ENCODE results near the gene DUSP10. TPM values are rescaled to one million over a fixed set of nuclear protein-coding genes. Genes with fewer than 3 reads are reported as not detected.

DUSP10 gene
- total and polyA plus RNA-seq, 2 donors (not counting 1 experiment from before 2014, with no cell fraction given), result 19.4 to 71.7 TPM

- H3K4me3 ChIP-seq (replicated peaks in 1 of 4; ENCODE audit: control extremely low read depth in 1 of 4, insufficient read depth in 1 of 4, low read depth in 3 of 4, low read length in 4 of 4), result no peak overlapping the region
- no peaks in the 10 kb centered on the region for H3K27me3 ChIP-seq (ENCODE audit: control insufficient read depth, insufficient read depth, low read length)
- no peak overlapping the region for H3K4me2 ChIP-seq (ENCODE audit: extremely low read depth, insufficient read depth, low read length)
- DNase-seq (ENCODE audit: low read depth in 2 of 2), result no peak
- no peak for TF ChIP-seq EZH2 (IDR thresholded peaks at IDR 0.05; ENCODE audit: low read length, missing control alignments)
- no peak for TF ChIP-seq CTCF (conservative IDR thresholded peaks at IDR 0.05 in 1 of 2, IDR thresholded peaks at IDR 0.05 in 1 of 2; ENCODE audit: low read depth in 1 of 2, low read length in 2 of 2)
- H3K9me3 ChIP-seq (ENCODE audit: control insufficient read depth, insufficient read depth, low read depth, low read length), result no peaks in the 10 kb centered on the region
- no peak overlapping the region for H3K9ac ChIP-seq (ENCODE audit: insufficient read depth, low read length)
- no peaks in the 10 kb centered on the region for H3K4me1 ChIP-seq (ENCODE audit: control insufficient read depth, extremely low read depth, insufficient read depth, low read length)
- no peak overlapping the region for H2AFZ ChIP-seq (ENCODE audit: low read length)
- no peaks in the 10 kb centered on the region for H4K20me1 ChIP-seq (ENCODE audit: control insufficient read depth, extremely low read depth, insufficient read depth, low read length)
- H3K79me2 ChIP-seq (ENCODE audit: control insufficient read depth, insufficient read depth, low read length), result no peaks in the 10 kb centered on the region
- H3K36me3 ChIP-seq (ENCODE audit: control insufficient read depth, insufficient read depth, low read length), result no peaks in the 10 kb centered on the region
- H3K27ac ChIP-seq (ENCODE audit: insufficient read depth, low read length), result no peak overlapping the region
These were observed 37.9 kb upstream of the DUSP10 start for GRCh38 chr1:221779771-221780170.

GRCh38 chr1:221778535-221779142 is 36.8 kb upstream of the DUSP10 start:
- no peak overlapping the region for H3K27ac ChIP-seq (ENCODE audit: insufficient read depth, low read length)

GRCh38 chr1:221778125-221778524 is 36.2 kb upstream of the DUSP10 start:
- no peak for DNase-seq (ENCODE audit: low read depth in 2 of 2)
- Histone ChIP-seq H3K4me3 (replicated peaks in 1 of 4; ENCODE audit: control extremely low read depth in 1 of 4, insufficient read depth in 1 of 4, low read depth in 3 of 4, low read length in 4 of 4) (no peak overlapping the region), H4K20me1 (ENCODE audit: control insufficient read depth, extremely low read depth, insufficient read depth, low read length) (no peaks in the 10 kb centered on the region), H2AFZ (ENCODE audit: low read length) (no peak overlapping the region), H3K27ac (ENCODE audit: insufficient read depth, low read length) (no peak overlapping the region), H3K4me2 (ENCODE audit: extremely low read depth, insufficient read depth, low read length) (no peak overlapping the region), H3K79me2 (ENCODE audit: control insufficient read depth, insufficient read depth, low read length) (no peaks in the 10 kb centered on the region), H3K4me1 (ENCODE audit: control insufficient read depth, extremely low read depth, insufficient read depth, low read length) (no peaks in the 10 kb centered on the region), H3K9ac (ENCODE audit: insufficient read depth, low read length) (no peak overlapping the region), H3K9me3 (ENCODE audit: control insufficient read depth, insufficient read depth, low read depth, low read length) (no peaks in the 10 kb centered on the region), H3K36me3 (ENCODE audit: control insufficient read depth, insufficient read depth, low read length) (no peaks in the 10 kb centered on the region), H3K27me3 (ENCODE audit: control insufficient read depth, insufficient read depth, low read length) (no peaks in the 10 kb centered on the region)
- no peak for TF ChIP-seq EZH2 (IDR thresholded peaks at IDR 0.05; ENCODE audit: low read length, missing control alignments)
- no peak for TF ChIP-seq CTCF (conservative IDR thresholded peaks at IDR 0.05 in 1 of 2, IDR thresholded peaks at IDR 0.05 in 1 of 2; ENCODE audit: low read depth in 1 of 2, low read length in 2 of 2)

More at GRCh38 chr1:221778535-221779142, 36.8 kb upstream of the DUSP10 start:
- Histone ChIP-seq H3K4me3 (replicated peaks in 1 of 4; ENCODE audit: control extremely low read depth in 1 of 4, insufficient read depth in 1 of 4, low read depth in 3 of 4, low read length in 4 of 4) (no peak overlapping the region), H3K79me2 (ENCODE audit: control insufficient read depth, insufficient read depth, low read length) (no peaks in the 10 kb centered on the region), H3K9ac (ENCODE audit: insufficient read depth, low read length) (no peak overlapping the region), H3K36me3 (ENCODE audit: control insufficient read depth, insufficient read depth, low read length) (no peaks in the 10 kb centered on the region), H3K4me2 (ENCODE audit: extremely low read depth, insufficient read depth, low read length) (no peak overlapping the region), H2AFZ (ENCODE audit: low read length) (no peak overlapping the region), H3K27me3 (ENCODE audit: control insufficient read depth, insufficient read depth, low read length) (no peaks in the 10 kb centered on the region), H3K4me1 (ENCODE audit: control insufficient read depth, extremely low read depth, insufficient read depth, low read length) (no peaks in the 10 kb centered on the region), H3K9me3 (ENCODE audit: control insufficient read depth, insufficient read depth, low read depth, low read length) (no peaks in the 10 kb centered on the region), H4K20me1 (ENCODE audit: control insufficient read depth, extremely low read depth, insufficient read depth, low read length) (no peaks in the 10 kb centered on the region)
- DNase-seq (ENCODE audit: low read depth in 2 of 2), result no peak
- TF ChIP-seq CTCF (conservative IDR thresholded peaks at IDR 0.05 in 1 of 2, IDR thresholded peaks at IDR 0.05 in 1 of 2; ENCODE audit: low read depth in 1 of 2, low read length in 2 of 2) (no peak), EZH2 (IDR thresholded peaks at IDR 0.05; ENCODE audit: low read length, missing control alignments) (no peak)
